ENCODE data around the gene NMNAT1. TPM values are rescaled to one million over a fixed set of nuclear protein-coding genes. Genes with fewer than 3 reads are reported as not detected.

Gene NMNAT1
- total RNA-seq, 1 donor: 13.8 TPM

DNA sequence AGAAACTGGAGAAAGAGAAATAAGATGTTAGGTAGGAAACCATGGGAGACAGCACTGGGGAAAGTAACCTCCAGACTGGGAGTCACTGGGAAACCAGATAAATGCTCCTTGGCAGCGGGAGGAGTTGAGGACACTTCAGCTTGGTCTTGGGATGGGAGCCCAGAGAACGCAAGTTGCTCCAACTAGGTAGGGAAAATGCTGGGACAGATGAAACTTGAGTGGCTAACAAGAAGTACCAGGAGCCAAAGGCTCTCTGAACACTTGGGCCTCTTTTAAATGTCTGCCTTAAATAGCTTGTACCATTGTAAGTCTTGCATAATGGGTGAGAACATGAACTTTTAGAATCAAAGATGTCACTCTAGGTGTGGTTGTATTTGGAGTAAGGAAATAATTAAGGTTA, 3.0 kb downstream of the NMNAT1 start:
- DNase-seq (ENCODE audit: low read depth): no peak
- H3K4me3 ChIP-seq (ENCODE audit: low read depth, low read length): no peak overlapping the region

DNA sequence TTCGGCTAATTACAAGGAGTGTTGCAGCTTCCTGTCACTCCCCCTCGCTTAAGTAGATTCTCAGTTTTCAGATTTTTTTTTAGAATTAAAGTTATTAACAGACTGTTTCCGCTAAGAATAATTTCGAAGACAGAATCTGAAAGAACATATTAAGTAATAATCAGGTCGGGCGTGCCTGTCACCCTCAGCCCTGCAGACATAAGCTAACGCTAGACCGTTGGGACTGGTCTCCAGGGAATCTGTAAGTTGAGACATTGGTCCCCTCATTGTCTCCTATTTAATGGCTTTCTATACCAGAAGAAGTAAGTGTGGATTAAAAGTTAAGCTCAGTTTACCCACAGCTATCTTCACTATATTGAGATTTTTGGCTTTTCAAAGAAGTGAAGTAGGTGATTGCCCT, 14.5 kb downstream of the NMNAT1 start:
- H3K4me3 ChIP-seq (ENCODE audit: low read depth, low read length): no peak overlapping the region
- TF ChIP-seq, protein P1, sequence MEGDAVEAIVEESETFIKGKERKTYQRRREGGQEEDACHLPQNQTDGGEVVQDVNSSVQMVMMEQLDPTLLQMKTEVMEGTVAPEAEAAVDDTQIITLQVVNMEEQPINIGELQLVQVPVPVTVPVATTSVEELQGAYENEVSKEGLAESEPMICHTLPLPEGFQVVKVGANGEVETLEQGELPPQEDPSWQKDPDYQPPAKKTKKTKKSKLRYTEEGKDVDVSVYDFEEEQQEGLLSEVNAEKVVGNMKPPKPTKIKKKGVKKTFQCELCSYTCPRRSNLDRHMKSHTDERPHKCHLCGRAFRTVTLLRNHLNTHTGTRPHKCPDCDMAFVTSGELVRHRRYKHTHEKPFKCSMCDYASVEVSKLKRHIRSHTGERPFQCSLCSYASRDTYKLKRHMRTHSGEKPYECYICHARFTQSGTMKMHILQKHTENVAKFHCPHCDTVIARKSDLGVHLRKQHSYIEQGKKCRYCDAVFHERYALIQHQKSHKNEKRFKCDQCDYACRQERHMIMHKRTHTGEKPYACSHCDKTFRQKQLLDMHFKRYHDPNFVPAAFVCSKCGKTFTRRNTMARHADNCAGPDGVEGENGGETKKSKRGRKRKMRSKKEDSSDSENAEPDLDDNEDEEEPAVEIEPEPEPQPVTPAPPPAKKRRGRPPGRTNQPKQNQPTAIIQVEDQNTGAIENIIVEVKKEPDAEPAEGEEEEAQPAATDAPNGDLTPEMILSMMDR (IDR thresholded peaks at IDR 0.05; ENCODE audit: insufficient read depth, low read depth, low read length): no peak
- DNase-seq (ENCODE audit: low read depth): no peak

More for the DNA sequence above, 3.0 kb downstream of the NMNAT1 start:
- TF ChIP-seq, protein P1 (IDR thresholded peaks at IDR 0.05; ENCODE audit: insufficient read depth, low read depth, low read length): no peak

DNA sequence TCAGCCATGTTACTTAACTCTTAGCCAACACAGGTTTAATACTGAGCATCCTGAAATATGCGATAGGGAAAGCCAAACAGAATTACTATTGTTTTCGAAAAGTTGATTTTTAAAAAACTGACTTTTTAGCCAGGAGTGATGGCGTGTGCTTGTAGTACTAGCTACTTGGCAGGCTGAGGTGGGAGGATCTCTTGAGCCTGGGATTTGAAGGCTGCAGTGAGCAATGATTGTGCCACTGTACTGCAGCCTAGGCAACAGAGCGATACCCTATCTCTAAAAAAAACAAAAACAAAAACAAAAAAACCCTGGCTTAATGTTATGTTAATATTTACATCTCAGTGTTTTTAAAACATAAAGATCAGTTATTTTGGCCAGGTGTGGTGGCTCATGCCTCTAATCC, 16.7 kb downstream of the NMNAT1 start:
- no peak overlapping the region for H3K4me3 ChIP-seq (ENCODE audit: low read depth, low read length)
- TF ChIP-seq, protein P1 (IDR thresholded peaks at IDR 0.05; ENCODE audit: insufficient read depth, low read depth, low read length): no peak
- no peak for DNase-seq (ENCODE audit: low read depth)

DNA sequence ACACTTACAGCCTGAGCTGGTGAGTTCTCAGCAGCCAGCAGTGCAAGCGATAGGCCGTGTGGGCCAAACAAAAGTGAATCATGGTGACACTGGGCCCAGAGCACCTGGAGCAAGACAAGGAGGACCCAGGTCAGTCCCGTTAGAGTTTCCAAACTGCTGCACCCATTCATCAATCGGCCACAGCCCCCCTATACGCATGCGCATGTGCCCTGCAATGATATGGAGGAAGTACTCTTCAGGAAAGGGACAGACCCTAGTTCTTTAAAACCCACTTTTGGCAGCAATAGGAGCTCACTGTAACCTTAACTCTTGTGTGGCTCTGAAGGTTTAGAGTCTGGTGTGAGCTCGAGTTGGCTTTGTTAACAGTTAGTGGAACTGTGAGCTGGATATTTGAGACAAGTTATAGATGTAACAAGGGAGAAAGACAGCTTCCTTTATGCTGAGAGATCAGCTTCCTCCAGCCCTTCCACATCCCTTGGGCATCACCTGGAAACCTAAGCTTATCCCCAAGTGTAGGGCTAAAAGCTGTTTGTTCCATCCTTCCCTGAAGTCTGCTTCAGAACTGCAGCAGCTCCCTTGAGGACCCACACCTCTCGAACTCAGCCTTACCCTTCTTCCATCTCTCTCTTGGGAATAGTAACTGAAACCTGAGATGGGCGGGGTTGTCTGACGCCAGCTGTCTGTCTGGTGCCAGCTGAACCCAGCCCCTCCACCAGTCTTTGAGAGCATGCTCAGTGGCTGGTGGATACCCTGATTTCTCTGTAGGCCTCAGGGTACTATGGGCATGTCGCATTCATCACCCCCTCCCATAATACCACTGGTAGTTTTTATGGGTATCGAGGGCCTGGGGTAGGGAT, 17.7 kb downstream of the NMNAT1 start:
- DNase-seq (ENCODE audit: low read depth): no peak
- no peak overlapping the region for H3K4me3 ChIP-seq (ENCODE audit: low read depth, low read length)
- TF ChIP-seq, protein P1 (IDR thresholded peaks at IDR 0.05; ENCODE audit: insufficient read depth, low read depth, low read length): no peak

DNA sequence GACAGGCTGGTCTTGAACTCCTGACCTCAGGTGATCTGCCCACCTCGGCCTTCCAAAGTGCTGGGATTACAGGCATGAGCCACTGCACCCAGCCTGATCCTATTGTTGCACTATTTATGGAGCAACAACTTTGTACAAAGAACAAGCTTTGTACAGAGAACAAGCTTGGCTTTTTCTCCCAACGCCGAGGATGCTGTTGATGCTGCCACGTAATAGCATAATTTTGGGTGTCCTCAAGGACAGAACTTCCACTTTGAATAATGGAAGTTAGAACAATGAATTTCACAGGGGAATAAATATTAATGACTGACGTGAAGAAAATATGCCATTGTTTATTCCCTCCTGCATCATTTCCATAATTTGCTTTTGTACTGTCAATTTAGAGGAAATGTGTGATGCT, 41.0 kb downstream of the NMNAT1 start:
- no peak overlapping the region for H3K4me3 ChIP-seq (ENCODE audit: low read depth, low read length)
- no peak for DNase-seq (ENCODE audit: low read depth)
- TF ChIP-seq, protein P1 (IDR thresholded peaks at IDR 0.05; ENCODE audit: insufficient read depth, low read depth, low read length): no peak

DNA sequence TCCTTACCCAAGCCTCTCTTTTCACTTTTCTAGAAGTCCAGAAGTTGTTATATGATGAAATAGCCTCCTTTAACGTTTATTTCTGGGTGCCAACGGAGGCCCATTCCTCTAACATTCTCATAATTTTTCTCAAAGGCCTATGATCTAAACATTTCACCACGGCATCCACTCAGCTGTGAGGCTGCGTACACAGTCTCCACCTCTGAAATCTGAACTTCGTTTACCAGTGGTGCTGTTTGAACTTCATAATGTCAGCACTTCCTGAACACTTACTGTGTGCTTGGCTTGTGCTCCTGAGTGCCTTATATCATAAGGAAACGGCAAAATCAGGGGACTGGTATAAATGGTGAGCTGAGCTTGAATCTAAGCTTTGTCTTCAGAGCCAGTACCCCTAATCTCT, 41.7 kb downstream of the NMNAT1 start:
- no peak overlapping the region for H3K4me3 ChIP-seq (ENCODE audit: low read depth, low read length)
- TF ChIP-seq, protein P1 (IDR thresholded peaks at IDR 0.05; ENCODE audit: insufficient read depth, low read depth, low read length): no peak
- DNase-seq (ENCODE audit: low read depth): peak; percentile 44

Measured in fibroblast of villous mesenchyme (primary cell).